Large intestine (tissue), 3 donors: ENCODE results near the gene GPR42. TPM values are rescaled to one million over a fixed set of nuclear protein-coding genes. Genes with fewer than 3 reads are reported as not detected.

Experiments
- DNase-seq, 2 donors: peaks; one replicate each; pipeline versions ENCODE4 v3.0.0 to v3.0.0-alpha.2; 2013
- H3K27ac ChIP-seq: one replicate; pipeline ENCODE4 v1.5.1; 2013; ENCODE audit warnings: low read length
- H3K27me3 ChIP-seq: 2 replicates; pipeline ENCODE4 v1.6.1; 2013; ENCODE audit warnings: low read length; ENCODE audit not compliant: control insufficient read depth, insufficient read depth
- H3K36me3 ChIP-seq: 2 replicates; pipeline ENCODE4 v1.6.1; 2013; ENCODE audit warnings: low read length; ENCODE audit not compliant: control insufficient read depth, insufficient read depth
- H3K4me1 ChIP-seq: one replicate; pipeline ENCODE4 v1.6.1; 2013; ENCODE audit warnings: low read length; ENCODE audit not compliant: control insufficient read depth, insufficient read depth
- H3K4me3 ChIP-seq: one replicate; pipeline ENCODE4 v1.5.1; 2013; ENCODE audit warnings: low read length
- H3K9me3 ChIP-seq: one replicate; pipeline ENCODE4 v1.6.1; 2013; ENCODE audit warnings: mild to moderate bottlenecking, low read depth, low read length, moderate library complexity; ENCODE audit not compliant: control insufficient read depth
- WGBS: methylation state at CpG from one replicate; pipeline ENCODE4 v1.1.5; 2013; ENCODE audit warnings: low lambda C conversion rate; ENCODE audit not compliant: insufficient coverage; 5-methylcytosine and 5-hydroxymethylcytosine counted together
- polyA plus RNA-seq: library from polyadenylated mRNA; unstranded; fragments of 120-200 nt; gene quantifications from one replicate; pipeline ENCODE4 v1.2.1, GENCODE V29; 2013

The GPR42 gene
- polyA plus RNA-seq, 1 donor = 0.22 TPM

- Histone ChIP-seq H3K9me3 (peaks cover 1% of the 10 kb centered on the region), H3K4me3 (no peak overlapping the region), H3K36me3 (no peaks in the 10 kb centered on the region), H3K4me1 (peaks cover 12% of the 10 kb centered on the region), H3K27me3 (peaks cover 3% of the 10 kb centered on the region), H3K27ac (peak overlapping the region; percentile 27)
- peak; percentile 62 to 77 for DNase-seq
- no CpG with 5 or more reads among the region's 9 CpGs for WGBS
These were observed 9.7 kb downstream of the GPR42 start for GRCh38 chr19:35380450-35381124.

- no CpG with 5 or more reads among the region's 3 CpGs for WGBS
- Histone ChIP-seq H3K9me3 (peaks cover 7% of the 10 kb centered on the region), H3K36me3 (no peaks in the 10 kb centered on the region), H3K4me1 (peaks cover 12% of the 10 kb centered on the region), H3K27ac (no peak overlapping the region), H3K4me3 (no peak overlapping the region), H3K27me3 (peaks cover 3% of the 10 kb centered on the region)
- no peak for DNase-seq
These were observed 10.4 kb downstream of the GPR42 start for GRCh38 chr19:35381318-35381717.

GRCh38 chr19:35381926-35382325 lies 11.1 kb downstream of the GPR42 start:
- H3K27ac ChIP-seq = no peak overlapping the region
- H3K9me3 ChIP-seq = peaks cover 9% of the 10 kb centered on the region
- H3K4me3 ChIP-seq = no peak overlapping the region
- H3K36me3 ChIP-seq = no peaks in the 10 kb centered on the region
- no peak for DNase-seq
- peaks cover 3% of the 10 kb centered on the region for H3K27me3 ChIP-seq
- H3K4me1 ChIP-seq = peaks cover 12% of the 10 kb centered on the region
- WGBS = 70% methylated on average over 2 of the region's 6 CpGs

- Histone ChIP-seq H3K9me3 (peaks cover 9% of the 10 kb centered on the region), H3K27me3 (peaks cover 3% of the 10 kb centered on the region), H3K4me1 (peaks cover 12% of the 10 kb centered on the region), H3K27ac (no peak overlapping the region), H3K4me3 (no peak overlapping the region), H3K36me3 (no peaks in the 10 kb centered on the region)
- no peak for DNase-seq
- WGBS = no CpG with 5 or more reads among the region's 2 CpGs
These were observed 12.7 kb downstream of the GPR42 start for GRCh38 chr19:35383536-35383935.

- Histone ChIP-seq H3K27me3 (no peaks in the 10 kb centered on the region), H3K4me3 (no peak overlapping the region), H3K4me1 (no peaks in the 10 kb centered on the region), H3K36me3 (no peaks in the 10 kb centered on the region), H3K27ac (no peak overlapping the region), H3K9me3 (peaks cover 9% of the 10 kb centered on the region)
- DNase-seq = no peak
- WGBS = no CpG with 5 or more reads among the region's 6 CpGs
These were observed 17.6 kb downstream of the GPR42 start for GRCh38 chr19:35388277-35389054.

- no peaks in the 10 kb centered on the region for H3K4me1 ChIP-seq
- no peaks in the 10 kb centered on the region for H3K36me3 ChIP-seq
- no peak overlapping the region for H3K27ac ChIP-seq
- H3K27me3 ChIP-seq = no peaks in the 10 kb centered on the region
- no peak for DNase-seq
- H3K4me3 ChIP-seq = no peak overlapping the region
- peaks cover 9% of the 10 kb centered on the region for H3K9me3 ChIP-seq
- no CpG with 5 or more reads among the region's 6 CpGs for WGBS
These were observed 18.5 kb downstream of the GPR42 start for GRCh38 chr19:35389192-35389861.

GRCh38 chr19:35392742-35393715 lies 22.2 kb downstream of the GPR42 start:
- peaks cover 4% of the 10 kb centered on the region for H3K4me1 ChIP-seq
- H3K4me3 ChIP-seq = no peak overlapping the region
- no peaks in the 10 kb centered on the region for H3K36me3 ChIP-seq
- no peaks in the 10 kb centered on the region for H3K27me3 ChIP-seq
- H3K27ac ChIP-seq = no peak overlapping the region
- no peaks in the 10 kb centered on the region for H3K9me3 ChIP-seq
- DNase-seq = no peak
- WGBS = 60% methylated on average over 1 of the region's 5 CpGs

GRCh38 chr19:35395382-35396199 lies 24.7 kb downstream of the GPR42 start:
- peak overlapping the region; percentile 33 for H3K27ac ChIP-seq
- WGBS = 40% methylated on average over 1 of the region's 19 CpGs
- H3K27me3 ChIP-seq = no peaks in the 10 kb centered on the region
- H3K36me3 ChIP-seq = no peaks in the 10 kb centered on the region
- peak; percentile 32 to 63 for DNase-seq
- peaks cover 4% of the 10 kb centered on the region for H3K4me1 ChIP-seq
- no peaks in the 10 kb centered on the region for H3K9me3 ChIP-seq
- H3K4me3 ChIP-seq = no peak overlapping the region

- Histone ChIP-seq H3K36me3 (no peaks in the 10 kb centered on the region), H3K4me3 (no peak overlapping the region), H3K27me3 (no peaks in the 10 kb centered on the region), H3K27ac (peak overlapping the region; percentile 8), H3K9me3 (no peaks in the 10 kb centered on the region), H3K4me1 (peaks cover 4% of the 10 kb centered on the region)
- WGBS = no CpG with 5 or more reads among the region's 14 CpGs
- no peak for DNase-seq
These were observed 25.5 kb downstream of the GPR42 start for GRCh38 chr19:35396240-35396885.
